CD1c-positive myeloid dendritic cell (primary cell): ENCODE data around the gene SEMA4D.
"Not testable (repeated sequence)": the region's sequence is repeated elsewhere in the genome, so short reads cannot be mapped to it uniquely, and the experiment has no call there.

Experiments used
- DNase-seq: peaks from one replicate; pipeline ENCODE4 v3.0.0-alpha.2; 2016; ENCODE audit errors: extremely low spot score

Gene SEMA4D

GRCh38 chr9:89481538-89481915, 16.4 kb downstream of the SEMA4D start:
- no peak for DNase-seq

DNA sequence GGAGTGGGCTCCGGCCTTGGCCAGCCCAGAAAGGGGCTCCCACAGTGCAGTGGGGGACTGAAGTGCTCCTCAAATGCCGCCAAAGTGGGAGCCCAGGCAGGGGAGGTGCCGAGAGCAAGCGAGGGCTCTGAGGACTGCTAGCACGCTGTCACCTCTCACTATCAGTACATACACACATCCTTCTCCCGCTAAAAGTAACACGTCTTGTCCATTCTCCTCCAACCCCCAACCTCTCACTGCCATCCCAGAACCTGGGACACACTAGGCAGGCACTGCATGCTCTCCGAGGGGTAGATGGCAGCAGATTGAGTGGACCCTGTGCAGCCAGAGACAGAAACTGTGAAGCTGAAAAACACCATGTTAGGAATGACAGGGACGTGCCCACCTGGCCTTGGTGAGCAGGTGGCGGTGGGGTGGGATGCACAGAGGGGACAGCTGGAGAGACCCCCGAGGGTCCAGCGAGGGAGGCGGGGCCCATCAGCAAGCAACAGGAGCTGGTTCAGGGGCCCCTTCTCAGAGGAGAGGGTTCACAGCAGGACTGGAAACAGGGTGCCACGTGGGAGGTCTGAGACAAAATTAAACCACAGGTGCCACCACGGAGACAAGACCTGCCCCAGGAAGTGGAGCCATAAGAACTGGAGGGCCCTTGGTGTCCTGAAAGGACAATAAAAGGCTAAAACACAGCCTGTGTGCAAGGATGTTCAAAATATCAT, 16.9 kb downstream of the SEMA4D start:
- DNase-seq = no peak

DNA sequence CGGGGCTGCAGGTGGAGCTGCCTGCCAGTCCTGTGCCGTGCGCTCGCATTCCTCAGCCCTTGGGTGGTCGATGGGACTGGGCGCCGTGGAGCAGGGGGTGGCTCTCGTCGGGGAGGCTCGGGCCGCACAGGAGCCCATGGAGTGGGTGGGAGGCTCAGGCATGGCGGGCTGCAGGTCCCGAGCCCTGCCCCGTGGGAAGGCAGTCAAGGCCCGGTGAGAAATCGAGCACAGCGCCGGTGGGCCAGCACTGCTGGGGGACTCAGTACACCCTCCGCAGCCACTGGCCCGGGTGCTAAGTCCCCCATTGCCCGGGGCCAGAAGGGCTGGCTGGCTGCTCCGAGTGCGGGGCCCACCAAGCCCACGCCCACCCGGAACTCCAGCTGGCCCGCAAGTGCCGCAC, 17.5 kb downstream of the SEMA4D start:
- not testable (repeated sequence) for DNase-seq

DNA sequence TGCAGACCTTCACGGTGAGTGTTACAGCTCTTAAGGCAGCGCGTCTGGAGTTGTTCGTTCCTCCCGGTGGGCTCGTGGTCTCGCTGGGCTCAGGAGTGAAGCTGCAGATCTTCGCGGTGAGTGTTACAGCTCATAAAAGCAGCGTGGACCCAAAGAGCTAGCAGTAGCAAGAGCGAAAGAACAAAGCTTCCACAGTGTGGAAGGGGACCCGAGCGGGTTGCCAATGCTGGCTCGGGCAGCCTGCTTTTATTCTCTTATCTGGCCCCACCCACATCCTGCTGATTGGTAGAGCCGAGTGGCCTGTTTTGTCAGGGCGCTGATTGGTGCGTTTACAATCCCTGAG, 18.3 kb downstream of the SEMA4D start:
- not testable (repeated sequence) for DNase-seq

GRCh38 chr9:89478821-89479668, 18.9 kb downstream of the SEMA4D start:
- no peak for DNase-seq

DNA sequence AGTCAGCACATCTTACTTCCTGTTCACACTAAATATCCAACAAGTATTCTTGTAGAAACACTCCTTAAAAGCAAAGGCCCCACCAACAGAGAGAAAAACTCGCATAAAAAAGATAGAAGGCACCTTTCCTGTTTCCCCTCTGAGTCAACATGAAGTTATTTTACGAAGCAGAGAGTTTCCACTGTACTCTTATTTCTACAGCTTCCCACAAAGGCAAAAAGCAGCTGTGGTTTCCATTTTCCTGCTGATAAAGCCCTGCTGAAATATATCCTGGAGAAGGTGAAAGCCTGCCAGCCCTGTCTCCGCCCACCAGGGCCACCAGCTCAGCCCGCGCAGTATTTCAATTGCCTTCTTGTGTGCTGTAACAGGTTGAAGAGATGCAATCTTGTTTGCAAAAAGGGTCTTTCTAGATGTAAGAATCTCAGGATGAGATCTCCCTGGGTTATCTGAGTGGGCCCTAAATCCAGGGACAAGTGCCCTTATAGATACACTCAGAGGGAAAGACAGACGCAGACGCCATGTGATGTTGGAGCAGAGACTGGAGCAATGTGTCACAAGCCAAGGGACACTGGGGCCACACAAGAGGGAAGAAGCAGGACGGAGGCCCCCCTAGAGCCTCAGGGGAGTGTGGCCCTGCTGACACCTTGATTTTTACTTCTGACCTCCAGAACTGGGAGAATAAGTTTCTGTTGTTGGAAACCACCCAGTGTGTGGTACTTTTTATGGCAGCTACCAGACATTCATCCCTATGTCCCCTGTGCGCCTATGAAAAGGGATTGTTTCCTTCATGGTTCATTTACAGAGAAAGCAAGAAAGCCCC, 19.9 kb downstream of the SEMA4D start:
- DNase-seq = peak; percentile 33

GRCh38 chr9:89477384-89477783, 20.5 kb downstream of the SEMA4D start:
- DNase-seq = no peak

- DNase-seq = no peak
These were observed 21.4 kb downstream of the SEMA4D start for GRCh38 chr9:89476546-89476945.

DNA sequence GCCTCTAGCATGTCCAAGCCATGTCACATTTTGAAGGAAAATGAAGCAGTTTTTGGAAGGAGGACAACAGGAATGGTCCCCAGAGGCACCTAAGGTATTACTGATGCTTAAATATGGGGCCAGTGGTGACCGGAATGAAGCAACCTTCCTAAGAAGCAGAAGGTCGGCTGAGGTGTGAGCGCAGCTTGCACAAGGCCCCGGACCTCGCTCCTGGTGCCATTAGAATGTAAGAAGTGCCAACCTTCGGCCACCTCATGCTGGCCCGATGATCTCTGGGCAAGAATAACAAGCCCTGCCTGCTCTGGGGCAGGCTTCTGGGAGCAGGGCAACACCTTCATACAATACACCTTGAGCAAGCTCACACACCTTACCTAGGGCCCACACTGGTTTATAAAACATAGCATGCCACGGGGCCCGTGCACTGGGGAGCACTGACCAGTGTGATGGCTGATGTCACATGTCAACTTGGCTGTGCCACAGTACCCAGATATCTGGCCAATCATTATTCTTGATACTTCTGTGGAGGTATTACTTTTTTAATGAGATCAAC, 21.9 kb downstream of the SEMA4D start:
- DNase-seq = no peak

DNA sequence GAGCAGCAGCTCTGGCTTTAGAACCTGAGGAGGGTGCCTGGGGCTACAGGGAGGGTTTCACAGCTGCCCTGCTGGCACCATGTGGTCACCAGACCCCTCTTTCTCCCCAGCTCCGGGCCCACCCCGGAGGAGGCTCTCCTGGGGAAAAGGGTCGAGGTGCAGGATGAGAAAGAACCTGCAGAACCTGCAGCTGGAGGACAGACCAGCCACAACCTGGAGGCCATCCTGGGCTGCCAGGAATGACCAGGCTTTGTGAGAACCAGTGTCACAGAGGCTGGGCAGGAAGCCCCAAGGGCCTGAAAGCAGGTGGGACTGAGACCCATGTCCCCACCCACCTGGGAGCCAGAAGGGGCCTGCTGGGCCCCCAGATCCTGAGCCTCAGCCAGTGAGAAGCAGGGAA, 23.0 kb downstream of the SEMA4D start:
- no peak for DNase-seq

GRCh38 chr9:89473762-89474469, 24.0 kb downstream of the SEMA4D start:
- DNase-seq = no peak

DNA sequence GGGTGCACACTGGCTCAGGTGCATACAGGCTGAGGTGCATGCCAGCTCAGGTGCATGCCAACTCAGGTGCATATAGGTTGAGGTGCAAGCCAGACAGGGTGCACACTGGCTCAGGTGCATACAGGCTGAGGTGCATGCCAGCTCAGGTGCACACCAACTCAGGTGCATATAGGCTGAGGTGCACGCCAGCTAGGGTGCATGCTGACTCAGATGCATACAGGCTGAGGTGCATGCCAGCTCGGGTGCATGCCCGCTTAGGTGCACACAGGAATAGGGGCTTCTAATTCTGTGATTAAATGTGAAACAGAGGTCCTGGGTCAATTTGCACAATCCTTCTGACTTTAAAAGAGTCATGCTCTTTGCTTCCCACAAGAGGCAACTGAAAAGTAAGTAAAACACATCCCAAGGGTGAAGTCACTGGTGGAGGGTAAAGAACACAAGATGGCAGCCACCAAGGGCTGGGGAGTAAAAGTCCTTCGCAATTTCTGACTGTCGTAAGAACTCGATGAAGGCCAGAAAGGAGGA, 26.1 kb downstream of the SEMA4D start:
- not testable (repeated sequence) for DNase-seq

GRCh38 chr9:89471390-89471789, 26.5 kb downstream of the SEMA4D start:
- DNase-seq = no peak

DNA sequence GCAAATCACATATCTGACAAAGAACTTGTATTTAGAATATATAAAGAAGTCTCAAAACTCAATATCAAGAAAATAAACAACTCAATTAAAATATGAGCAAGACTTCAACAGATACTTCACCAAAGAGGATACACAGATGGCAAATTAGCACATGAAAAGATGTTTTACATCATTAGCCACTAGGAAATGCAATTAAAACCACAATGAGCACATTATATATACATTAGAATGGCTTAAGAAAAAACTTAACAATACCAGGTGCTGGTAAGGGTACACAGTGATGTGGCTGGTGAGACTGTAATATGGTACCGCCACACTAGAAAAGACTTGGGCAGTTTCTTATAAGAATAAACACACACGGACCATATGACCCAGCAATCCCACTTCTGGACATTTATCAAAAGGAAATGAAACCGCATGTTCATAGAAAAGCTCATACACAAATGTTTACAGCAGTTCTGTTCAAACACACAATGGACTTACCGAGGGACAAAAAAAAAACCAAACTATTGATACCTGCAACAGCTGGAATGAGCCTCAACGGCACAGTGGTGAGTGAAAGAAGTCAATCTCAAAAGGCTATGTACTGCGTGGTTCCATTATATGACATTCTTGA, 27.6 kb downstream of the SEMA4D start:
- no peak for DNase-seq

- peak; percentile 31 for DNase-seq
These were observed 28.9 kb downstream of the SEMA4D start for GRCh38 chr9:89469003-89469402.

DNA sequence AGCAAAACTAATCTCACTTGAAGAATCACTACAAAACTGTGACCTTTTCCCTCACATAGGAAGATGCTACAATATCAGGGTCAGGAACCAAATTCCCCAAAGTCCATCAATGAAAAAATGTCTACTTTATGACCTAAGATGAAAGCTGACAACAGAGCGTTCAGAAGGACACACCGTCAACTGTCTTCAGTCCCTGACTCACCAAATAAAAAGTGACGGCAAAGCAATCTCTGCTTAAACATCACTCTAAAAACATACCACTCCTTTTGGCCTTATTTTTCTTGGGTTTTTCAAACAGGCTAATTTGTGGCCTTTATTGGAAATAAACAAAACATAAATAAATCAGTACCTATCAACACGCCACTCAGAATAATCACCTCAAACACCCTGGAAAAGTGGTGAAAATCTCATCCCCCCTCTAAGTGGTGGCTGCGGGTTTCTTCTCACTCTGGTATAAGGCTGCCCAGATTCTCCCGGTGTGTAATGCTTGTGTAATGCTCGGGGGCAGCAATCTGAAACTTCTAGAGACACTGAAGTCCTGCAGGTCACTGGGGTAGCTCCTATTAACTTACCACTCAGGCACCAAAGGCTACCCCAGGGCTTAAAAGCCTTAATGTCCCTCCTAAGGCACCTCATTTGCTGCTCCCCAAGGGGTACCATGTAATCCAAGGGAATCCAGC, 29.5 kb downstream of the SEMA4D start:
- DNase-seq = no peak

- no peak for DNase-seq
These were observed 30.7 kb downstream of the SEMA4D start for GRCh38 chr9:89467278-89467625.

DNA sequence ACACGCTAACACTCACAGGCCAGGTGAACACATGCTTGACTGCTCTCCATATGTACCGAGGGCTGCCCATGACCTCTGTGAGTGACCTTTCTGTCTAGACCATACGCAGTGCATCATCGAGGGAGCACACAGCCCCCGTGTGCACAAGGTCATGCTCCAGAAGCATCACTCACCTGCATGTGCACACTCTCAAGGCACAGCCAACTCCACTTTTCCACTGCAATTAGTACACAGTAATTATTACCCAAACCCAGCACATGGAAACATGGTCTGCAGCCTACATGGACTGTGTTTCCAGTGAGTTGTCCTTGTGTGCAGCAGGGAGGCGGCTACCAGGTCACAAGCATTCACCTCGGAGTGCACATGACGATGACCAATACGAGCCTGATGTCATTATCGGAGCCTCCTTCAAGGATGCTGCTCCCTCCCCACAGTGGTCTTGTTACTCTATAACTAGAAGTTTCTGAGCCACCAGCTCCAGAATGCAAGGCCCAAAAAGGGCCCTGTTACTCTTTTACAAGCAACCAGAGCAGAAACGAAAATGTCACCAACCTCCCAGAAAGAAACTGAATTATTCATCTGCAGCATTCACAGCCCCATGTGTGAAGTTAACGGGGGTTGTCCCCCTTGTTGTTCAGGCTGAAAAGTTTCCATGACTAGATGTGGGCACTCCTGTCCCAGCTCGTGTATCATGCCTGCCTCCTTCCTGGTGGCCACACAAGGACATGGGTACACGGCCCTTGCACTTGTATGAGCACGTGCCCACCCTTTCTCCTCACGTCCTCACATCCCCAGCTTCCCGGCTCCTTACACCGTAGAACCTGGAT, 31.2 kb downstream of the SEMA4D start:
- DNase-seq = no peak

DNA sequence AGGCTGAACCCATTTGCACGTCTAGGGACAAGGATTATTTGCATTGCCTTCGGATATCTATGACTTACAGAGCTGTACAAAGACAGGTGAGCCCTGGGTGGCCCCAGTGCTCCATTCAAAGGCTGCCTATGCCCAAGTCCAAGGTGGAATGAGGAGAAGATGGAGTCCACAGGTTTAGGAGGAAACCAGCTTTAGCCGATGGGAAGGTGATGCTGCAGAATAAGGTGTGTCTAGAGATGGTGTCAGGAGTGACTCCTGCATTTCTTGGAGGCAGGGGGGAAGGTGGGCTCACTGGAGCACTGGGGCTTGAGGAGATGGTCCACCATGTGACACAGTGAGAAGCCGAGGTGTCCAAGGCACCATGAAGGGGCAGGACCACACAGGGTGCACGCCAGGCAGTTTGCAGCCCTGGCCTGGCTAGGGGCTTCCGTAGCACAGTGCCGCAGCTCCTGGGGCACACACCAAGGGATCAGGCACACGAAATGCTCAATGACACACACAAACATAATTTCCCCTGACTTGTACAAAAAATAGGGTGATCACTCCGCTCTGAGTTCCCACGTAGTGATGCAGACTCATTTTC, 32.1 kb downstream of the SEMA4D start:
- DNase-seq = no peak
